Endothelial cell of umbilical vein (primary cell): ENCODE data around the gene ZNF512. TPM values are rescaled to one million over a fixed set of nuclear protein-coding genes. Genes with fewer than 3 reads are reported as not detected.

Experiments
- BruUV-seq: library from RNA; stranded (reverse); fragments of 400-500 nt; replicated peaks from 2 replicates; lab custom pipeline; 2021; lab: Mats Ljungman, UMichigan
- CTCF ChIA-PET: fragments of 300-600, 350-600 bp; sonication (Branson Sonifier 250); formaldehyde crosslinking; loops from one replicate; lab custom pipeline; 2021; ENCODE audit warnings: antibody characterized with exemption, inconsistent platforms; lab: Charles Lee
- POLR2A ChIA-PET: fragments of 300-600, 350-600 bp; sonication (Branson Sonifier 250); formaldehyde crosslinking; loops from one replicate; lab custom pipeline; 2021; ENCODE audit warnings: antibody characterized with exemption, inconsistent platforms; lab: Charles Lee
- DNase-seq: peaks from one replicate; pipeline ENCODE4 v3.0.0-alpha.2; 2011; ENCODE audit warnings: low read depth, low spot score
- FAIRE-seq: peaks from 2 replicates; lab custom pipeline; 2011; peaks lifted over from hg19 to GRCh38; lab: Jason Lieb, UNC
- H2AFZ ChIP-seq: 2 replicates; pipeline ENCODE4 v1.6.0; 2012; ENCODE audit warnings: low read depth, low read length, control low read depth, inconsistent platforms
- H3K27ac ChIP-seq: 2 replicates; pipeline ENCODE4 v1.5.1; 2011; ENCODE audit warnings: low read depth, mild to moderate bottlenecking, control low read depth, low read length, moderate library complexity; ENCODE audit not compliant: insufficient read depth
- H3K27me3 ChIP-seq, 2 experiments: 2 replicates each; pipeline versions ENCODE4 v1.6.0 to v1.6.1; 2011; ENCODE audit warnings: low read length in 2 of 2, mixed read lengths in 1 of 2; ENCODE audit not compliant: control insufficient read depth in 2 of 2, insufficient read depth in 2 of 2
- H3K36me3 ChIP-seq, 2 experiments: 2 replicates in 1 of 2; 3 replicates in 1 of 2; pipeline ENCODE4 v1.5.1; 2011; ENCODE audit warnings: low read length in 2 of 2, mild to moderate bottlenecking in 1 of 2, moderate library complexity in 1 of 2; ENCODE audit not compliant: control insufficient read depth in 2 of 2, insufficient read depth in 2 of 2; ENCODE audit errors: extremely low read depth in 1 of 2
- H3K4me1 ChIP-seq: 3 replicates; pipeline ENCODE4 v1.5.1; 2011; ENCODE audit warnings: mild to moderate bottlenecking, low read length; ENCODE audit not compliant: control insufficient read depth, insufficient read depth; ENCODE audit errors: extremely low read depth
- H3K4me2 ChIP-seq: 2 replicates; pipeline ENCODE4 v1.6.1; 2011; ENCODE audit warnings: low read length, control low read depth, mixed read lengths; ENCODE audit not compliant: insufficient read depth
- H3K4me3 ChIP-seq, 3 experiments: fragments of 200-600 bp in 1 of 3; sonication (generic), shearing (Covaris generic) in 1 of 3; replicated peaks in 1 of 3; 2 replicates each; pipeline ENCODE4 v1.5.1; 2011 to 2016; ENCODE audit warnings: control low read depth in 3 of 3, low read length in 3 of 3, mild to moderate bottlenecking in 2 of 3, inconsistent platforms in 1 of 3, low read depth in 1 of 3, moderate library complexity in 1 of 3; ENCODE audit not compliant: insufficient read depth in 1 of 3
- H3K79me2 ChIP-seq: 2 replicates; pipeline ENCODE4 v1.6.0; 2012; ENCODE audit warnings: low read length, inconsistent platforms; ENCODE audit not compliant: control insufficient read depth, insufficient read depth
- H3K9ac ChIP-seq: replicated peaks from 2 replicates; pipeline ENCODE3; 2011; ENCODE audit warnings: low read length, control low read depth; ENCODE audit not compliant: insufficient read depth; ENCODE audit errors: extremely low read depth
- H3K9me1 ChIP-seq: replicated peaks from 3 replicates; pipeline ENCODE4 v1.6.0; 2011; ENCODE audit warnings: mild to moderate bottlenecking, low read length; ENCODE audit not compliant: control insufficient read depth, insufficient read depth; ENCODE audit errors: extremely low read depth
- H3K9me3 ChIP-seq: replicated peaks from 2 replicates; pipeline ENCODE4 v1.5.1; 2012; ENCODE audit warnings: low read length, inconsistent platforms; ENCODE audit not compliant: control insufficient read depth, insufficient read depth
- H4K20me1 ChIP-seq: replicated peaks from 2 replicates; pipeline ENCODE3; 2011; ENCODE audit warnings: mild to moderate bottlenecking, low read length; ENCODE audit not compliant: control insufficient read depth, insufficient read depth; ENCODE audit errors: extremely low read depth
- EZH2 ChIP-seq: IDR thresholded peaks from 2 replicates; pipeline ENCODE4 v1.6.1; 2012; ENCODE audit warnings: borderline replicate concordance, low read depth, mild to moderate bottlenecking, moderate library complexity, low read length, inconsistent platforms; ENCODE audit not compliant: severe bottlenecking
- FOS ChIP-seq: IDR thresholded peaks from 2 replicates; pipeline ENCODE4 v1.6.1; 2011; ENCODE audit warnings: mild to moderate bottlenecking, low read length, moderate library complexity, borderline replicate concordance; ENCODE audit not compliant: insufficient read depth
- GATA2 ChIP-seq: IDR thresholded peaks from 2 replicates; pipeline ENCODE4 v1.7.0; 2011; ENCODE audit warnings: low read depth, mild to moderate bottlenecking, moderate library complexity, mixed read lengths, low read length; ENCODE audit not compliant: insufficient read length, insufficient read depth
- JUN ChIP-seq: IDR thresholded peaks from 2 replicates; pipeline ENCODE4 v1.6.1; 2011; ENCODE audit warnings: borderline replicate concordance, low read depth; ENCODE audit not compliant: insufficient read length, insufficient read depth
- MAX ChIP-seq: IDR thresholded peaks from 2 replicates; pipeline ENCODE4 v1.6.1; 2011; ENCODE audit not compliant: insufficient read depth, insufficient read length
- MYC ChIP-seq: IDR thresholded peaks from one replicate; pipeline ENCODE4 v1.6.1; 2011; ENCODE audit warnings: mild to moderate bottlenecking, low read depth, low read length
- POLR2A ChIP-seq: IDR thresholded peaks from 2 replicates; pipeline ENCODE4 v1.6.1; 2012; ENCODE audit warnings: low read depth, mild to moderate bottlenecking, control low read depth, low read length
- POLR2AphosphoS5 ChIP-seq: IDR thresholded peaks from 2 replicates; pipeline ENCODE4 v1.6.1; 2012; ENCODE audit warnings: low read depth, mild to moderate bottlenecking, control low read depth, low read length, moderate library complexity; ENCODE audit not compliant: insufficient read depth
- dilution Hi-C: fragments of 300-500 bp; cut with MboI; formaldehyde crosslinking; loops from one replicate; pipeline ENCODE4 v1.15.0; 2019; ENCODE audit warnings: low sequenced_read_pairs; ENCODE audit not compliant: extremely low pct_ligation_motif_present
- intact Hi-C: fragments of 100-400 bp; cut with micrococcal nuclease; formaldehyde crosslinking; loops from one replicate; pipeline ENCODE4 v1.10.0; 2022
- polyA plus RNA-seq, 4 experiments: library from polyadenylated mRNA; depleted of rRNA in 3 of 4; stranded (reverse) in 3 of 4; unstranded in 1 of 4; fragments of >200 nt; gene quantifications; 2 replicates each; pipeline versions ENCODE4 v1.2.1 to v1.2.3, GENCODE V29; 2011 to 2012; ENCODE audit warnings: missing spikeins in 1 of 4
- total RNA-seq: library from RNA; stranded (reverse); gene quantifications from 2 replicates; pipeline ENCODE4 v1.2.3, GENCODE V29; 2021
- TF ChIP-seq, protein P1 (sequence below), 2 donors: IDR thresholded peaks; 1 replicate in 1 of 2; 2 replicates in 1 of 2; pipeline ENCODE4 v1.5.1; 2011; ENCODE audit warnings: low read length in 2 of 2, mild to moderate bottlenecking in 2 of 2, moderate library complexity in 2 of 2, control low read depth in 1 of 2, inconsistent platforms in 1 of 2, low read depth in 1 of 2; ENCODE audit not compliant: insufficient read depth in 1 of 2; ENCODE audit errors: extremely low read depth in 1 of 2

Gene ZNF512
- total and polyA plus RNA-seq, 2 donors (not counting 3 experiments of a cell fraction or from before 2014, with no cell fraction given): 17.8 to 37.0 TPM

- ChIA-PET CTCF (no interaction called here), POLR2A (no interaction called here)
- H4K20me1 ChIP-seq: no peaks in the 10 kb centered on the region
- no peak overlapping the region for H3K4me2 ChIP-seq
- H3K27ac ChIP-seq: no peak overlapping the region
- H3K79me2 ChIP-seq: no peaks in the 10 kb centered on the region
- no peaks in the 10 kb centered on the region for H3K9me3 ChIP-seq
- H3K9ac ChIP-seq: no peak overlapping the region
- H3K27me3 ChIP-seq: no peaks in the 10 kb centered on the region
- H3K9me1 ChIP-seq: no peaks in the 10 kb centered on the region
- no peak overlapping the region for H3K4me3 ChIP-seq
- dilution Hi-C loops (no loop called here), intact Hi-C loops (no loop called here)
- H2AFZ ChIP-seq: no peak overlapping the region
- no peak for DNase-seq
- FAIRE-seq: no peak
- TF ChIP-seq MYC: no peak
- TF ChIP-seq POLR2A: no peak
- TF ChIP-seq FOS: no peak
- TF ChIP-seq, protein P1, sequence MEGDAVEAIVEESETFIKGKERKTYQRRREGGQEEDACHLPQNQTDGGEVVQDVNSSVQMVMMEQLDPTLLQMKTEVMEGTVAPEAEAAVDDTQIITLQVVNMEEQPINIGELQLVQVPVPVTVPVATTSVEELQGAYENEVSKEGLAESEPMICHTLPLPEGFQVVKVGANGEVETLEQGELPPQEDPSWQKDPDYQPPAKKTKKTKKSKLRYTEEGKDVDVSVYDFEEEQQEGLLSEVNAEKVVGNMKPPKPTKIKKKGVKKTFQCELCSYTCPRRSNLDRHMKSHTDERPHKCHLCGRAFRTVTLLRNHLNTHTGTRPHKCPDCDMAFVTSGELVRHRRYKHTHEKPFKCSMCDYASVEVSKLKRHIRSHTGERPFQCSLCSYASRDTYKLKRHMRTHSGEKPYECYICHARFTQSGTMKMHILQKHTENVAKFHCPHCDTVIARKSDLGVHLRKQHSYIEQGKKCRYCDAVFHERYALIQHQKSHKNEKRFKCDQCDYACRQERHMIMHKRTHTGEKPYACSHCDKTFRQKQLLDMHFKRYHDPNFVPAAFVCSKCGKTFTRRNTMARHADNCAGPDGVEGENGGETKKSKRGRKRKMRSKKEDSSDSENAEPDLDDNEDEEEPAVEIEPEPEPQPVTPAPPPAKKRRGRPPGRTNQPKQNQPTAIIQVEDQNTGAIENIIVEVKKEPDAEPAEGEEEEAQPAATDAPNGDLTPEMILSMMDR (IDR thresholded peaks at IDR 0.05; ENCODE audit: extremely low read depth in 1 of 2, insufficient read depth in 1 of 2, low read depth in 1 of 2, low read length in 2 of 2): no peak
- no peak for TF ChIP-seq MAX
- TF ChIP-seq GATA2: no peak
- no peak for TF ChIP-seq POLR2AphosphoS5
- TF ChIP-seq EZH2: no peak
- TF ChIP-seq JUN: no peak
- peaks cover 13% of the 10 kb centered on the region for H3K4me1 ChIP-seq
- BruUV-seq: no TSS peak
- no peaks in the 10 kb centered on the region for H3K36me3 ChIP-seq
Measured at GRCh38 chr2:27571681-27572080, 11.2 kb upstream of the ZNF512 start.
